NCI-H1105 treated with DMSO at 0.1 percent for 48 hours (cell line): ENCODE data around the gene CARD8.
"Not testable (repeated sequence)": the region's sequence is repeated elsewhere in the genome, so short reads cannot be mapped to it uniquely, and the experiment has no call there.

ENCODE experiments used
- DNase-seq: peaks from one replicate; lab custom pipeline; 2025; lab: John Stamatoyannopoulos, UW

CARD8 gene, protein sequence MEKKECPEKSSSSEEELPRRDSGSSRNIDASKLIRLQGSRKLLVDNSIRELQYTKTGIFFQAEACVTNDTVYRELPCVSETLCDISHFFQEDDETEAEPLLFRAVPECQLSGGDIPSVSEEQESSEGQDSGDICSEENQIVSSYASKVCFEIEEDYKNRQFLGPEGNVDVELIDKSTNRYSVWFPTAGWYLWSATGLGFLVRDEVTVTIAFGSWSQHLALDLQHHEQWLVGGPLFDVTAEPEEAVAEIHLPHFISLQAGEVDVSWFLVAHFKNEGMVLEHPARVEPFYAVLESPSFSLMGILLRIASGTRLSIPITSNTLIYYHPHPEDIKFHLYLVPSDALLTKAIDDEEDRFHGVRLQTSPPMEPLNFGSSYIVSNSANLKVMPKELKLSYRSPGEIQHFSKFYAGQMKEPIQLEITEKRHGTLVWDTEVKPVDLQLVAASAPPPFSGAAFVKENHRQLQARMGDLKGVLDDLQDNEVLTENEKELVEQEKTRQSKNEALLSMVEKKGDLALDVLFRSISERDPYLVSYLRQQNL

DNA sequence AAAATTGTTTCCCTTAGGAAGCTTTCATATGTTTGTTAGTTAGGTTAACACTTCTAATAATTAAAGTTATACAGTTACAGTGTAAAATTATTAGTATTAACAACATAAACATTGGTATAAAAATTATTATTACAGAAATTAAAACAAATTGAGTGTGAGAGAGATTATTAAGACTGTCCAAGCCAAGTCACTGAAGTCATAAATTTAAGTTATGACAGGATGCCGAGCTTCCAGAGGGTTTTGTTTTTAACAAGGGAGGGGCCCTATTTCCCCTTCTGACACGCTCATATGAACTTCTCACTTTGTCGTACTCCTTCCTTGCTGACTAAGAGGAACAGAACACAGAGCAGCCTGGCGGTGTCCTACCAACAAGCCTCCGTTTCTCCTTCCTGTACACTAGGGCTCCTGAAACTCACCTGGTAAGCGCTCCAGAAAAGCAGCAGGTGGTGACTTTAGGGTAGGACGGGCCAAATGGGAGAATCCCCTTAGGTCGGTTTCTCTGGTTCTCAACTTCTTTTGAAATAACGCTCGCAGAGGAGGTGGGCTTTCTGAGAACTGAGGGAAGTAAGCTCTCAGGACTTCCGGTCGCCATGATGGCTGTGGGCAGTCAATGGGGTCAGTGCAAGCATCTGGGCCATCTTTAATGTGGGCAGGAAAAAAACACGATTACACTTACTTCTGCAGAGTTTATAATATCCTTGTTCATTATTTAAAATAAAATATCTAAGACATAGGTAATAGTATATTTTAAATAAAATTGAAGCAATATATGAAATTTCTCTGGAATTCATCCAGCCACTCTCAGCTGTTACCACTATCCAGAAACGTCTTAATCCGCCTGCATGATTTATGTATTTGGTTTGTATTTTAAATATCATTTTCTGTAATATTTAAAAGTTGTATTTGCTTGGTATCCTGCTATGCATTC, at the start of gene CARD8:
TSS of gene CARD8 (minus strand) at position 537 of the 928 bp plus-strand sequence. CDS start 14,892 bp downstream, outside the sequence.
- peak; percentile 81 for DNase-seq

DNA sequence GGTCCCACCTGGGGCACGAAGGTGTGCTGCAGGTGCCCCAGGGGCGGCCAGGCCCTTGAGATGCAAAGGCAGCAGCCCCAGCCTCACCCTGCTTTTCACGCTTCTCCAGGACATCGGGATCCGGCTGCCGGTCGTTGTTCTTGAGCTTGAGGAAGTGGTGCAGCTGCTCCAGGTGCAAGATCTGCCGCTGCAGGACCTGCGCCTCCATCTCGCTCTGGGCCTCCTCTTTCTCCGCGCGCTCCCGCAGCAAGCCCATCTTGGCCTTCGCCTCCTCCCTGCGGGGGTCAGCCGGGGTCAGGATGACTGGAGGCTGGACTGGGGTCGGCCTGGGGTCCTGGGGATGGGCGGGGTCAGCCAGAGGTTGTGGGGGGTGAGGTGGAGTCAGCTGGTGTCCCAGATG, 48.2 kb upstream of the CARD8 start:
- DNase-seq: no peak

GRCh38 chr19:48303367-48303766, 47.7 kb upstream of the CARD8 start:
- no peak for DNase-seq

- no peak for DNase-seq
Observed at GRCh38 chr19:48302600-48302959, 46.9 kb upstream of the CARD8 start.

- DNase-seq: no peak
Observed at GRCh38 chr19:48301886-48302599, 46.3 kb upstream of the CARD8 start.

DNA sequence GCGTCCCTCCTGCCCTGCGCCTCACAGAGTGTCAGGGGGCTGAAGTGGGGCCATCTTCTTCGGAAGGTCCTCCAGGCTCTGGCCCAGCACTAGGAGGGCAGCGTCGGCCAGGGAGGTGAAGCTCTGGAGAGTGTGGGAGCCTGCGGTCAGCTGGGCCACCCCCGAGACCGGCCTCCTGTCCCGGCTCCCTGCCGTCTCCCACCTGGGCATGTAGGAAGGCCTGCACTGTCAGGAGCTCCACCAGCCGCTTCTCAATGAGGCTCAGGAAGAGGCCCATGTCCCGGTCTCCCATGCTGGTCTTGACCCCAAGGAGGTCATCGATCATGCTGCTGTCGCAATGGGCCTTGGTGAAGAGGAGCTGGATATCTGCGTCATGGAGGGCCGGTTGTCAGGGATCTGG, 42.3 kb upstream of the CARD8 start:
- no peak for DNase-seq

GRCh38 chr19:48296963-48297734, 41.4 kb upstream of the CARD8 start:
- no peak for DNase-seq

GRCh38 chr19:48295458-48295857, 39.7 kb upstream of the CARD8 start:
- DNase-seq: no peak

- DNase-seq: no peak
Observed at GRCh38 chr19:48292798-48293197, 37.1 kb upstream of the CARD8 start.

DNA sequence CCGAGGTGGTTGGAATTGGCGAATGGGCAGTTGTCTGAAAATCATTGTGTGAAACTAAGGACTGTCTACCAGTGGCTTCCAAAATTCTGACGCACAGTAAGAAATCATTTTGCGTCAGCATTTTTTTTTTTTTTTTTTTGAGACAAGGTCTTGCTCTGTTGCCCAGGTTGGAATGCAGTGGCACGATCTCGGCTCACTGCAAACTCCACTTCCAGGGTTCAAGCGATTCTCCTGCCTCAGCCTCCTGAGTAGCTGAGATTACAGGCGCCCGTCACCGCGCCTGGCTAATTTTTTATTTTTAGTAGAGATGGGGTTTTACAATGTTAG, 35.7 kb upstream of the CARD8 start:
- DNase-seq: not testable (repeated sequence)

GRCh38 chr19:48290771-48291488, 35.2 kb upstream of the CARD8 start:
- DNase-seq: peak; percentile 54

GRCh38 chr19:48290401-48290770, 34.7 kb upstream of the CARD8 start:
- DNase-seq: no peak

GRCh38 chr19:48287748-48288147, 32.0 kb upstream of the CARD8 start:
- no peak for DNase-seq

DNA sequence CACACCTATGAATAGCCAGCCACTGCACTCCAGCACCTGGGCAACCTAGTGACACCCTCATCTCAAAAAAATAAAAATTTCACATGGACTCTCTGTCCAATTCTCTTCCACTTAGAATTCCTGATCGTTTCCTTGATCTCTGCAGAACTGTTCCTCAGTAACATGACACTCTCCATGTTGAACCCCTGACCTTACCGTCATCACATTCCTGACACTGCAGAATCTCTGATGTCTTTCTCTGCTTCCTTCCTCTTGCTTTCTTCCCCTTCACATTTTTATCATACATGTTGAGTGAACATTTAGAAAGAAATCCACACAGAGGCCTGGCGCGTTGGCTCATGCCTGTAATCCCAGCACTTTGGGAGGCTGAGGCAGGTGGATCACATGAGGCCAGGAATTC, 29.2 kb upstream of the CARD8 start:
- DNase-seq: no peak

DNA sequence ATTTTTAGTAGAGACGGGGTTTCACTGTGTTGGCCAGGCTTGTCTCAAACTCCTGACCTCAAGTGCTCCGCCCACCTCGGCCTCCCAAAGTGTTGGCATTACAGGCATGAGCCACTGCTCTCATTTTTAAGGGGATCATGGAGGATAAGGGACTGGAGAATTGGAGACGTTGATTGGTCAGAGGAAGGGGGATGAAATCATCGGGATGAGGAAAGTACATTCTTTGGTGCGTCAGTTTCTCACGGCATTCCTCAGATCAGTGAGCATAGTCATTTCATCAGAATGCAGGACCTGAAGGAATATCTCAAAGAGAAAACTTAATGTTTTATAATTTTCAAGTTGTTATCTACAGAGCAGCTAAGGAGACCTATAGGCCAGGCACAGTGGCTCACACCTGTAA, 28.2 kb upstream of the CARD8 start:
- no peak for DNase-seq

- DNase-seq: no peak
Observed at GRCh38 chr19:48279747-48280146, 24.0 kb upstream of the CARD8 start.

DNA sequence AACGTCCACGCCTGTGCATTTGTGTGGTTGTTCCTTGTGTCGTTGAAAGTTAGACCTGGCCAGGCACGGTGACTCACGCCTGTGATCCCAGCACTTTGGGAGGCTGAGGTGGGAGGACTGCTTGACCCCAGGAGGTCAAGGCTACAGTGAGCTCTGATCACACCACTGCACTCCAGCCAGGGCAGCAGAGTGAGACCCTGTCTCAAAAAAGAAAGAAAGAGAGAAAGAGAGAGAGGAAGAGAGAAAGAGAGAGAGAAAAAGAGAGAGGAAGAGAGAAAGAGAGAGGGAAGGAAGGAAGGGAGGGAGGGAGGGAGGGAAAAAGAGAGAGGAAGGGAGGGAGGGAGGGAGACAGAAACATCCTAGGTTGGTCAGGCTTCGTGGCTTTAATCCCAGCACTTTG, 19.2 kb upstream of the CARD8 start:
- no peak for DNase-seq

DNA sequence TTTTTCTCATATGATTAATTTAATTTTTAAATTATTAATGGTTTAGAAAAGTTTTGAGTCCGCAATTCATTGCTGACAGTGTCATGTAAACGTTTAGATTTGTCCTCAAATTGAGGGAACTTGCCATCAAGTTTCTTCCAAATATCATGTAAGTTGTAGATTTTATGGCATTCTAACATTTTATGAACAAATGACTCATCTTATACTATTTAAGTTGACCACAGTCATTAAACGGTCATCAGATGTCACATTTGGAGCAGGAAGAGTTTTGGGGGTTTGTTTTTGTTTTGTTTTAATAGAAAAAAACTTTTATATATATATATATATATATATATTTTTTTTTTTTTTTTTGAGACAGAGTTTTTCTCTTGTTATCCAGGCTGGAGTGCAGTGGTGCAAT, 18.5 kb upstream of the CARD8 start:
- DNase-seq: no peak

GRCh38 chr19:48271531-48272151, 15.9 kb upstream of the CARD8 start:
- no peak for DNase-seq

DNA sequence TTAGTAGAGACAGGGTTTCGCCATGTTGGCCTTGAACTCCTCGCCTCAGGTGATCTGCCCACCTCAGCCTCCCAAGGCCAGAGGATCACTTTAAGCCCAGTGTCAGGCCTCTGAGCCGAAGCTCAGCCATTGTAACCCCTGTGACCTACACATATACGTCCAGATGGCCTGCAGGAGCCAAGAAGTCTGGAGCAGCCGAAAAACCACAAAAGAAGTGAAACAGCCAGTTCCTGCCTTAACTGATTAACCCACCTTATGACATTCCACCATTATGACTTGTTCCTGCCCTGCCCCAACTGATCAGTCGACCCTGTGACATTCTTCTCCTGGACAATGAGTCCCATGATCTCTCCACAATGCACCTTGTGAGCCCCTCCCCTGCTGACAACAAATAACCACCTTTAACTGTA, 13.9 kb upstream of the CARD8 start:
- DNase-seq: not testable (repeated sequence)
